Loucy (cell line): ENCODE data around the gene SMAD3.

ENCODE experiments used
- H2AFZ ChIP-seq: fragments of 200-600 bp; sonication (generic); 2 replicates; pipeline ENCODE4 v1.6.0; 2016; ENCODE audit warnings: antibody characterized with exemption, mild to moderate bottlenecking, low read length, moderate library complexity
- H3F3A ChIP-seq: fragments of 200-600 bp; 2 replicates; pipeline ENCODE4 v1.6.0; 2016; ENCODE audit warnings: antibody characterized with exemption, low read depth, mild to moderate bottlenecking
- H3K27me3 ChIP-seq: fragments of 200-600 bp; sonication (generic); 2 replicates; pipeline ENCODE4 v1.6.1; 2014; ENCODE audit warnings: low read length, mild to moderate bottlenecking; ENCODE audit not compliant: insufficient read depth, poor library complexity, severe bottlenecking
- H3K36me3 ChIP-seq: fragments of 200-600 bp; sonication (generic); 2 replicates; pipeline ENCODE4 v1.6.1; 2016; ENCODE audit warnings: low read length; ENCODE audit not compliant: insufficient read depth
- H3K4me1 ChIP-seq: fragments of 200-600 bp; sonication (generic); 2 replicates; pipeline ENCODE4 v1.5.1; 2014; ENCODE audit warnings: low read length, mild to moderate bottlenecking; ENCODE audit not compliant: insufficient read depth, poor library complexity, severe bottlenecking
- H3K4me2 ChIP-seq: fragments of 200-600 bp; sonication (generic); 2 replicates; pipeline ENCODE4 v1.6.0; 2014; ENCODE audit warnings: antibody characterized with exemption, low read length, low read depth, mild to moderate bottlenecking; ENCODE audit not compliant: poor library complexity, severe bottlenecking
- H3K4me3 ChIP-seq: fragments of 200-600 bp; sonication (generic); 2 replicates; pipeline ENCODE4 v1.5.1; 2014; ENCODE audit warnings: low read length, mild to moderate bottlenecking, mixed read lengths; ENCODE audit not compliant: poor library complexity, severe bottlenecking
- H3K79me2 ChIP-seq: fragments of 200-600 bp; sonication (generic); 2 replicates; pipeline ENCODE4 v1.6.1; 2014; ENCODE audit warnings: low read length; ENCODE audit not compliant: insufficient read depth
- H3K9ac ChIP-seq: fragments of 200-600 bp; sonication (generic); 2 replicates; pipeline ENCODE4 v1.6.0; 2014; ENCODE audit warnings: mild to moderate bottlenecking, low read depth, low read length, moderate library complexity; ENCODE audit not compliant: poor library complexity, severe bottlenecking
- H3K9me2 ChIP-seq: fragments of 200-600 bp; sonication (generic); replicated peaks from 2 replicates; pipeline ENCODE4 v1.6.1; 2016; ENCODE audit warnings: low read depth, low read length, mixed read lengths
- H3K9me3 ChIP-seq: fragments of 200-600 bp; sonication (generic); 2 replicates; pipeline ENCODE4 v1.6.1; 2014; ENCODE audit warnings: mild to moderate bottlenecking, antibody characterized with exemption, low read length, low read depth; ENCODE audit not compliant: insufficient read depth
- H4K20me1 ChIP-seq: fragments of 200-600 bp; sonication (generic); 2 replicates; pipeline ENCODE4 v1.6.0; 2014; ENCODE audit warnings: antibody characterized with exemption, low read length, mild to moderate bottlenecking; ENCODE audit not compliant: insufficient read depth, poor library complexity, severe bottlenecking
- CTCF ChIP-seq: fragments of 200-600 bp; sonication (generic); conservative IDR thresholded peaks from 2 replicates; pipeline ENCODE4 v1.5.1; 2014; ENCODE audit warnings: mild to moderate bottlenecking, antibody characterized with exemption, low read length
- EZH2phosphoT487 ChIP-seq: fragments of 200-600 bp; IDR thresholded peaks from 2 replicates; pipeline ENCODE4 v1.6.1; 2018; ENCODE audit warnings: antibody characterized with exemption, mild to moderate bottlenecking, moderate library complexity, borderline replicate concordance

The SMAD3 gene

GRCh38 chr15:67118808-67119207, 53.4 kb downstream of the SMAD3 start:
- no peak for TF ChIP-seq EZH2phosphoT487
- TF ChIP-seq CTCF, result no peak
- H3K4me3 ChIP-seq, result no peak overlapping the region
- 0 out of 2 replicates have a peak, but pooled peaks cover 3% of the 10 kb centered on the region for H3F3A ChIP-seq
- peaks cover 100% of the 10 kb centered on the region for H3K79me2 ChIP-seq
- H3K9ac ChIP-seq, result no peak overlapping the region
- H3K9me2 ChIP-seq, result no peaks in the 10 kb centered on the region
- peaks cover 10% of the 10 kb centered on the region; the same call in 1 of the 2 replicates for H3K36me3 ChIP-seq
- H2AFZ ChIP-seq, result no peak overlapping the region
- peaks cover 31% of the 10 kb centered on the region for H4K20me1 ChIP-seq
- no peaks in the 10 kb centered on the region for H3K27me3 ChIP-seq
- no peak overlapping the region for H3K4me2 ChIP-seq
- H3K9me3 ChIP-seq, result no peaks in the 10 kb centered on the region
- peaks cover 65% of the 10 kb centered on the region for H3K4me1 ChIP-seq

GRCh38 chr15:67119238-67119846, 53.9 kb downstream of the SMAD3 start:
- H3K4me2 ChIP-seq, result no peak overlapping the region
- peaks cover 30% of the 10 kb centered on the region for H4K20me1 ChIP-seq
- peaks cover 100% of the 10 kb centered on the region for H3K79me2 ChIP-seq

GRCh38 chr15:67120009-67120838, 54.8 kb downstream of the SMAD3 start:
- Histone ChIP-seq H3K4me1 (peaks cover 73% of the 10 kb centered on the region), H3K36me3 (peaks cover 1% of the 10 kb centered on the region; the same call in 1 of the 2 replicates), H3F3A (0 out of 2 replicates have a peak, but pooled peaks cover 3% of the 10 kb centered on the region), H2AFZ (no peak overlapping the region), H3K9me2 (no peaks in the 10 kb centered on the region), H3K9ac (peak overlapping the region; percentile 58), H3K27me3 (no peaks in the 10 kb centered on the region), H3K9me3 (no peaks in the 10 kb centered on the region), H3K4me3 (peak overlapping the region; percentile 37), H3K4me2 (peak overlapping the region; percentile 72), H3K79me2 (peaks cover 100% of the 10 kb centered on the region), H4K20me1 (peaks cover 30% of the 10 kb centered on the region)
- TF ChIP-seq CTCF (no peak), EZH2phosphoT487 (no peak)

More at GRCh38 chr15:67119238-67119846, 53.9 kb downstream of the SMAD3 start:
- no peak overlapping the region for H3K4me3 ChIP-seq
- 0 out of 2 replicates have a peak, but pooled peaks cover 3% of the 10 kb centered on the region for H3F3A ChIP-seq
- H2AFZ ChIP-seq, result no peak overlapping the region
- H3K36me3 ChIP-seq, result peaks cover 8% of the 10 kb centered on the region; the same call in 1 of the 2 replicates
- no peaks in the 10 kb centered on the region for H3K9me3 ChIP-seq
- H3K9ac ChIP-seq, result no peak overlapping the region
- no peaks in the 10 kb centered on the region for H3K9me2 ChIP-seq
- TF ChIP-seq EZH2phosphoT487, result no peak
- TF ChIP-seq CTCF, result no peak
- H3K27me3 ChIP-seq, result no peaks in the 10 kb centered on the region
- H3K4me1 ChIP-seq, result peaks cover 70% of the 10 kb centered on the region
